GM12878 (cell line): ENCODE measurements around the gene BCAS3.

Experiments used
- CHD4 ChIP-seq: fragments of 200-600 bp; sonication (generic); IDR thresholded peaks from 2 replicates; pipeline ENCODE4 v1.6.1; 2016; ENCODE audit warnings: mild to moderate bottlenecking
- EZH2 ChIP-seq: IDR thresholded peaks from 2 replicates; pipeline ENCODE4 v1.6.1; 2012; ENCODE audit warnings: low read depth, mild to moderate bottlenecking, control low read depth, inconsistent platforms, low read length, borderline replicate concordance; ENCODE audit not compliant: control insufficient read depth
- FOXM1 ChIP-seq: IDR thresholded peaks from 2 replicates; pipeline ENCODE4 v1.6.1; 2012; ENCODE audit warnings: low read depth, mild to moderate bottlenecking, inconsistent platforms, low read length, moderate library complexity
- NR2C2 ChIP-seq: IDR thresholded peaks from 2 replicates; pipeline ENCODE4 v1.6.1; 2011; ENCODE audit warnings: borderline replicate concordance, low read depth; ENCODE audit not compliant: control insufficient read depth, insufficient read length
- POLR2A ChIP-seq: IDR thresholded peaks from 2 replicates; pipeline ENCODE4 v1.6.1; 2011; ENCODE audit warnings: low read depth, mild to moderate bottlenecking, low read length
- RCOR1 ChIP-seq: conservative IDR thresholded peaks from 2 replicates; pipeline ENCODE4 v1.6.1; 2012; ENCODE audit warnings: low read depth, low read length, improper control_type of control experiment
- ZBTB33 ChIP-seq: fragments of 450-650 bp; IDR thresholded peaks from 2 replicates; pipeline ENCODE4 v1.6.1; 2017; ENCODE audit warnings: mild to moderate bottlenecking
- ZNF384 ChIP-seq: IDR thresholded peaks from 2 replicates; pipeline ENCODE4 v1.6.1; 2012; ENCODE audit warnings: low read depth, mild to moderate bottlenecking, low read length, improper control_type of control experiment, borderline replicate concordance
- TF ChIP-seq, protein P1 (sequence below): fragments of 450-650 bp; IDR thresholded peaks from 2 replicates; pipeline ENCODE4 v1.6.1; 2017; ENCODE audit warnings: antibody characterized with exemption, mild to moderate bottlenecking, moderate library complexity
- TF ChIP-seq, protein P2 (sequence below), 3 experiments: IDR thresholded peaks in 2 of 3; conservative IDR thresholded peaks in 1 of 3; 2 replicates each; pipeline ENCODE4 v1.5.1; 2011; ENCODE audit warnings: low read depth in 3 of 3, low read length in 3 of 3, mild to moderate bottlenecking in 3 of 3, control low read depth in 2 of 3, moderate library complexity in 2 of 3, inconsistent platforms in 1 of 3, mixed read lengths in 1 of 3; ENCODE audit not compliant: control insufficient read depth in 2 of 3, insufficient read depth in 1 of 3; ENCODE audit errors: extremely low read depth in 1 of 3
- TF ChIP-seq, protein P3 (sequence below): IDR thresholded peaks from 2 replicates; pipeline ENCODE4 v1.6.1; 2012; ENCODE audit warnings: mild to moderate bottlenecking, low read depth, low read length
- TF ChIP-seq, protein P4 (sequence below): IDR thresholded peaks from 2 replicates; pipeline ENCODE4 v1.6.1; 2011; ENCODE audit warnings: low read depth, mild to moderate bottlenecking, low read length, moderate library complexity, borderline replicate concordance; ENCODE audit errors: extremely low read depth

- no peak for TF ChIP-seq NR2C2
- TF ChIP-seq, protein P1, sequence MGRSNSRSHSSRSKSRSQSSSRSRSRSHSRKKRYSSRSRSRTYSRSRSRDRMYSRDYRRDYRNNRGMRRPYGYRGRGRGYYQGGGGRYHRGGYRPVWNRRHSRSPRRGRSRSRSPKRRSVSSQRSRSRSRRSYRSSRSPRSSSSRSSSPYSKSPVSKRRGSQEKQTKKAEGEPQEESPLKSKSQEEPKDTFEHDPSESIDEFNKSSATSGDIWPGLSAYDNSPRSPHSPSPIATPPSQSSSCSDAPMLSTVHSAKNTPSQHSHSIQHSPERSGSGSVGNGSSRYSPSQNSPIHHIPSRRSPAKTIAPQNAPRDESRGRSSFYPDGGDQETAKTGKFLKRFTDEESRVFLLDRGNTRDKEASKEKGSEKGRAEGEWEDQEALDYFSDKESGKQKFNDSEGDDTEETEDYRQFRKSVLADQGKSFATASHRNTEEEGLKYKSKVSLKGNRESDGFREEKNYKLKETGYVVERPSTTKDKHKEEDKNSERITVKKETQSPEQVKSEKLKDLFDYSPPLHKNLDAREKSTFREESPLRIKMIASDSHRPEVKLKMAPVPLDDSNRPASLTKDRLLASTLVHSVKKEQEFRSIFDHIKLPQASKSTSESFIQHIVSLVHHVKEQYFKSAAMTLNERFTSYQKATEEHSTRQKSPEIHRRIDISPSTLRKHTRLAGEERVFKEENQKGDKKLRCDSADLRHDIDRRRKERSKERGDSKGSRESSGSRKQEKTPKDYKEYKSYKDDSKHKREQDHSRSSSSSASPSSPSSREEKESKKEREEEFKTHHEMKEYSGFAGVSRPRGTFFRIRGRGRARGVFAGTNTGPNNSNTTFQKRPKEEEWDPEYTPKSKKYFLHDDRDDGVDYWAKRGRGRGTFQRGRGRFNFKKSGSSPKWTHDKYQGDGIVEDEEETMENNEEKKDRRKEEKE: no peak
- TF ChIP-seq, protein P2, sequence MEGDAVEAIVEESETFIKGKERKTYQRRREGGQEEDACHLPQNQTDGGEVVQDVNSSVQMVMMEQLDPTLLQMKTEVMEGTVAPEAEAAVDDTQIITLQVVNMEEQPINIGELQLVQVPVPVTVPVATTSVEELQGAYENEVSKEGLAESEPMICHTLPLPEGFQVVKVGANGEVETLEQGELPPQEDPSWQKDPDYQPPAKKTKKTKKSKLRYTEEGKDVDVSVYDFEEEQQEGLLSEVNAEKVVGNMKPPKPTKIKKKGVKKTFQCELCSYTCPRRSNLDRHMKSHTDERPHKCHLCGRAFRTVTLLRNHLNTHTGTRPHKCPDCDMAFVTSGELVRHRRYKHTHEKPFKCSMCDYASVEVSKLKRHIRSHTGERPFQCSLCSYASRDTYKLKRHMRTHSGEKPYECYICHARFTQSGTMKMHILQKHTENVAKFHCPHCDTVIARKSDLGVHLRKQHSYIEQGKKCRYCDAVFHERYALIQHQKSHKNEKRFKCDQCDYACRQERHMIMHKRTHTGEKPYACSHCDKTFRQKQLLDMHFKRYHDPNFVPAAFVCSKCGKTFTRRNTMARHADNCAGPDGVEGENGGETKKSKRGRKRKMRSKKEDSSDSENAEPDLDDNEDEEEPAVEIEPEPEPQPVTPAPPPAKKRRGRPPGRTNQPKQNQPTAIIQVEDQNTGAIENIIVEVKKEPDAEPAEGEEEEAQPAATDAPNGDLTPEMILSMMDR (IDR thresholded peaks at IDR 0.05 in 2 of 3, conservative IDR thresholded peaks at IDR 0.05 in 1 of 3; ENCODE audit: control insufficient read depth in 2 of 3, extremely low read depth in 1 of 3, insufficient read depth in 1 of 3, low read depth in 3 of 3, low read length in 3 of 3): no peak
- TF ChIP-seq ZBTB33: no peak
- no peak for TF ChIP-seq FOXM1
- TF ChIP-seq EZH2: no peak
- TF ChIP-seq POLR2A: no peak
- TF ChIP-seq, protein P3, sequence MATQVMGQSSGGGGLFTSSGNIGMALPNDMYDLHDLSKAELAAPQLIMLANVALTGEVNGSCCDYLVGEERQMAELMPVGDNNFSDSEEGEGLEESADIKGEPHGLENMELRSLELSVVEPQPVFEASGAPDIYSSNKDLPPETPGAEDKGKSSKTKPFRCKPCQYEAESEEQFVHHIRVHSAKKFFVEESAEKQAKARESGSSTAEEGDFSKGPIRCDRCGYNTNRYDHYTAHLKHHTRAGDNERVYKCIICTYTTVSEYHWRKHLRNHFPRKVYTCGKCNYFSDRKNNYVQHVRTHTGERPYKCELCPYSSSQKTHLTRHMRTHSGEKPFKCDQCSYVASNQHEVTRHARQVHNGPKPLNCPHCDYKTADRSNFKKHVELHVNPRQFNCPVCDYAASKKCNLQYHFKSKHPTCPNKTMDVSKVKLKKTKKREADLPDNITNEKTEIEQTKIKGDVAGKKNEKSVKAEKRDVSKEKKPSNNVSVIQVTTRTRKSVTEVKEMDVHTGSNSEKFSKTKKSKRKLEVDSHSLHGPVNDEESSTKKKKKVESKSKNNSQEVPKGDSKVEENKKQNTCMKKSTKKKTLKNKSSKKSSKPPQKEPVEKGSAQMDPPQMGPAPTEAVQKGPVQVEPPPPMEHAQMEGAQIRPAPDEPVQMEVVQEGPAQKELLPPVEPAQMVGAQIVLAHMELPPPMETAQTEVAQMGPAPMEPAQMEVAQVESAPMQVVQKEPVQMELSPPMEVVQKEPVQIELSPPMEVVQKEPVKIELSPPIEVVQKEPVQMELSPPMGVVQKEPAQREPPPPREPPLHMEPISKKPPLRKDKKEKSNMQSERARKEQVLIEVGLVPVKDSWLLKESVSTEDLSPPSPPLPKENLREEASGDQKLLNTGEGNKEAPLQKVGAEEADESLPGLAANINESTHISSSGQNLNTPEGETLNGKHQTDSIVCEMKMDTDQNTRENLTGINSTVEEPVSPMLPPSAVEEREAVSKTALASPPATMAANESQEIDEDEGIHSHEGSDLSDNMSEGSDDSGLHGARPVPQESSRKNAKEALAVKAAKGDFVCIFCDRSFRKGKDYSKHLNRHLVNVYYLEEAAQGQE: no peak
- no peak for TF ChIP-seq CHD4
- TF ChIP-seq, protein P4, sequence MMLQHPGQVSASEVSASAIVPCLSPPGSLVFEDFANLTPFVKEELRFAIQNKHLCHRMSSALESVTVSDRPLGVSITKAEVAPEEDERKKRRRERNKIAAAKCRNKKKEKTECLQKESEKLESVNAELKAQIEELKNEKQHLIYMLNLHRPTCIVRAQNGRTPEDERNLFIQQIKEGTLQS: no peak
- TF ChIP-seq RCOR1: no peak
- TF ChIP-seq ZNF384: no peak
Measured at GRCh38 chr17:61380836-61381525, 703.3 kb downstream of the BCAS3 start.
